ENCODE data around the gene EMP1. TPM values are rescaled to one million over a fixed set of nuclear protein-coding genes. Genes with fewer than 3 reads are reported as not detected.

The EMP1 gene
- total and polyA plus RNA-seq, 2 of the 13 experiments (the other 11 are each of a cell fraction or from before 2014, with no cell fraction given), result 0.13 to 0.61 TPM

DNA sequence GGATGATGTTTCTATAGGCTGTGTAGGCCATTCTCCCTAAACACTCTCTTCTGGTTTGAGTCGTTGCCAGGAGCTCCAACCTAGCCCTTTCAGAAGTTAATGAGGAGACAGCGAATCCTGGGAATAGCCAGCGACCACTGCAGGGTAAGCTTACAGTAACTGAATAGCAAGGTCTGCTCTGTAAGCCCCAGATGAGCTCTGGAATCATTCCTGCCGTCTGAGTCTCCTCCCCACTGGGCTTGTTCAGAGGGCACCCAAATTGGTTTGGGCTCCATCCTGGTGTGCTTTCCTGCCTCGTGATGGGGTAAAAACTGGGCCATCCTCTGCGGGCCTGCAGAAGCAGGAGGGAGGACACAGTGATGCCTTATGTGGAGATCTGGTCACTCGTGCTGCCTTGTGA is 43.3 kb upstream of the EMP1 start (continued):
- no peak for TF ChIP-seq ZNF589 (CRISPR knock-in tag; conservative IDR thresholded peaks at IDR 0.05)
- no peak for TF ChIP-seq ELF4 (CRISPR knock-in tag; IDR thresholded peaks at IDR 0.05; ENCODE audit: borderline replicate concordance)

DNA sequence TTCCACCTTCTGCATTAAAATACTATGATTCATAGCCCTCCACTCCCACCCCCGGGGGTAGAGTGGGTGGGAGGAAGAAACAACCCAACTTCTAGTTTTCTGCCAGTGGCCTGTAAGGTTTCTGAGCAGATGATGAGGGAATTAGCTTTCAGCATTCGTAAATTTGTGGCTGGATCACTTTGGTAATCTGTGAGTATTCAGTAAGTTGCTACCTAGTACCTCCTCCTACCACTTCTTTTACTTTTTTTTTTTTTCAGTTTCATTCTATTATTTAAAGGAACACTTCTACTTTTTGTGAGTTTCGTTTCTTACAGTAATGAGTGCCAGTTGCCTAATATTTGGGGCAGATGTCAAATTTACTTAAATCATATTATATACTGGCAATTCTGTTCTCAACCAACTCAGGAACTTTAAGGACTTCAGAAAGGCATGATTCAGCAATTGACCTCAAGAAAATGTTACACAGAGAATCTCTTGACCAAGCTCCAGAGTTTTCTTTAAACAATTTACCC is 42.4 kb upstream of the EMP1 start:
- no peak for DNase-seq (ENCODE audit: low spot score)
- POLR2A ChIA-PET, result no interaction called here
- no peaks in the 10 kb centered on the region for H3K36me3 ChIP-seq (replicated peaks in 1 of 2; ENCODE audit: control insufficient read depth in 1 of 2, insufficient read depth in 2 of 2, low read length in 2 of 2)
- 0% methylated on average over 3 of the region's 3 CpGs for WGBS (ENCODE audit: low lambda C conversion rate)
- no peak for FAIRE-seq
- no peak overlapping the region for H2AFZ ChIP-seq (ENCODE audit: low read length)
- no peaks in the 10 kb centered on the region for H4K20me1 ChIP-seq (ENCODE audit: insufficient read depth, low read length)
- in situ Hi-C loops (cut with HindIII; ENCODE audit: extremely low pct_ligation_motif_present, low pct_unique_long_range_greater_than_20kb) (no loop called here), intact Hi-C loops (cut with micrococcal nuclease; ENCODE audit: unreplicated experiment) (no loop called here)
- no peaks in the 10 kb centered on the region for H3K4me1 ChIP-seq (ENCODE audit: insufficient read depth, low read length)
- no peak overlapping the region for H3K9ac ChIP-seq (ENCODE audit: insufficient read depth, low read depth, low read length)
- H3K79me2 ChIP-seq (ENCODE audit: insufficient read depth, low read length), result no peaks in the 10 kb centered on the region
- peaks cover 0 to 7% of the 10 kb centered on the region in 2 experiments; a peak in 1 of 5 replicates for H3K27me3 ChIP-seq (ENCODE audit: control insufficient read depth in 1 of 2, insufficient read depth in 2 of 2, low read length in 2 of 2)
- CTCF ChIA-PET (ENCODE audit: low intra/inter-chr PET ratio, low total read pairs), result no interaction called here
- H3K9me3 ChIP-seq (ENCODE audit: low read length), result no peaks in the 10 kb centered on the region
- no peak overlapping the region for H3K4me2 ChIP-seq (ENCODE audit: low read depth, low read length)
- H3K27ac ChIP-seq (ENCODE audit: extremely low read length, insufficient read depth, low read length), result no peak overlapping the region
- BruUV-seq (replicated peaks), result no TSS peak
- ATAC-seq, result no peak
- TF ChIP-seq, protein P1, sequence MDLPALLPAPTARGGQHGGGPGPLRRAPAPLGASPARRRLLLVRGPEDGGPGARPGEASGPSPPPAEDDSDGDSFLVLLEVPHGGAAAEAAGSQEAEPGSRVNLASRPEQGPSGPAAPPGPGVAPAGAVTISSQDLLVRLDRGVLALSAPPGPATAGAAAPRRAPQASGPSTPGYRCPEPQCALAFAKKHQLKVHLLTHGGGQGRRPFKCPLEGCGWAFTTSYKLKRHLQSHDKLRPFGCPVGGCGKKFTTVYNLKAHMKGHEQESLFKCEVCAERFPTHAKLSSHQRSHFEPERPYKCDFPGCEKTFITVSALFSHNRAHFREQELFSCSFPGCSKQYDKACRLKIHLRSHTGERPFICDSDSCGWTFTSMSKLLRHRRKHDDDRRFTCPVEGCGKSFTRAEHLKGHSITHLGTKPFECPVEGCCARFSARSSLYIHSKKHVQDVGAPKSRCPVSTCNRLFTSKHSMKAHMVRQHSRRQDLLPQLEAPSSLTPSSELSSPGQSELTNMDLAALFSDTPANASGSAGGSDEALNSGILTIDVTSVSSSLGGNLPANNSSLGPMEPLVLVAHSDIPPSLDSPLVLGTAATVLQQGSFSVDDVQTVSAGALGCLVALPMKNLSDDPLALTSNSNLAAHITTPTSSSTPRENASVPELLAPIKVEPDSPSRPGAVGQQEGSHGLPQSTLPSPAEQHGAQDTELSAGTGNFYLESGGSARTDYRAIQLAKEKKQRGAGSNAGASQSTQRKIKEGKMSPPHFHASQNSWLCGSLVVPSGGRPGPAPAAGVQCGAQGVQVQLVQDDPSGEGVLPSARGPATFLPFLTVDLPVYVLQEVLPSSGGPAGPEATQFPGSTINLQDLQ (CRISPR knock-in tag; IDR thresholded peaks at IDR 0.05), result no peak
- no peak overlapping the region for H3K4me3 ChIP-seq (replicated peaks in 1 of 3; ENCODE audit: insufficient read depth in 1 of 3, low read depth in 2 of 3, low read length in 3 of 3)

DNA sequence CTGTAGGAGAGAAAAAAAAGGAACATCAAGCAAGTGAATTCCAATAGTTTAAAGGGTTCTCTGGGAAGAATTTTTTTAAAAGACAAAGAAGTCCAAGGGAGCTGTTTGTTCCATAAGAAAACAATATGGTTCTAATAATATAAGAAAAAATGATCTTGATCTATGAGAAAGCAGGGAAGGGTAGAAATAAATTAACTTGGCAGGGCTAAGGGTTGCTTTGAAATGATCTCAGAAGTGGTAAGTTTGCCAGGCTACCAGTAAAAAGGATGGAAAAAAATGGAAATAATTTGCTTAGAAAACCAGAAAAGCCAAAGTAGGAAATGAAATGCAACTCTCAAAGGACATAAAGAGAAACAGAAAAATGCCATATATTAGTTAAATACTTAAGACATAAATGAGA is 41.7 kb upstream of the EMP1 start:
- no peak overlapping the region for H3K4me2 ChIP-seq (ENCODE audit: low read depth, low read length)
- POLR2A ChIA-PET, result no interaction called here
- no peak for TF ChIP-seq ZNF24 (IDR thresholded peaks at IDR 0.05)
- TF ChIP-seq JARID2 (CRISPR knock-in tag; IDR thresholded peaks at IDR 0.05; ENCODE audit: insufficient replicate concordance), result no peak
- no peak for TF ChIP-seq YY1 (IDR thresholded peaks at IDR 0.05; ENCODE audit: insufficient read depth, insufficient replicate concordance, low read depth, low read length)
- no peak for TF ChIP-seq ZNF430 (CRISPR knock-in tag; IDR thresholded peaks at IDR 0.05)
- TF ChIP-seq, protein P2, sequence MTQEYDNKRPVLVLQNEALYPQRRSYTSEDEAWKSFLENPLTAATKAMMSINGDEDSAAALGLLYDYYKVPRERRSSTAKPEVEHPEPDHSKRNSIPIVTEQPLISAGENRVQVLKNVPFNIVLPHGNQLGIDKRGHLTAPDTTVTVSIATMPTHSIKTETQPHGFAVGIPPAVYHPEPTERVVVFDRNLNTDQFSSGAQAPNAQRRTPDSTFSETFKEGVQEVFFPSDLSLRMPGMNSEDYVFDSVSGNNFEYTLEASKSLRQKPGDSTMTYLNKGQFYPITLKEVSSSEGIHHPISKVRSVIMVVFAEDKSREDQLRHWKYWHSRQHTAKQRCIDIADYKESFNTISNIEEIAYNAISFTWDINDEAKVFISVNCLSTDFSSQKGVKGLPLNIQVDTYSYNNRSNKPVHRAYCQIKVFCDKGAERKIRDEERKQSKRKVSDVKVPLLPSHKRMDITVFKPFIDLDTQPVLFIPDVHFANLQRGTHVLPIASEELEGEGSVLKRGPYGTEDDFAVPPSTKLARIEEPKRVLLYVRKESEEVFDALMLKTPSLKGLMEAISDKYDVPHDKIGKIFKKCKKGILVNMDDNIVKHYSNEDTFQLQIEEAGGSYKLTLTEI (CRISPR knock-in tag; conservative IDR thresholded peaks at IDR 0.05), result no peak
- TF ChIP-seq ZNF232 (CRISPR knock-in tag; IDR thresholded peaks at IDR 0.05; ENCODE audit: borderline replicate concordance), result no peak
- TF ChIP-seq PCBP1 (IDR thresholded peaks at IDR 0.05; ENCODE audit: borderline replicate concordance, low read depth, low read length), result no peak
- no peak for TF ChIP-seq HNF4G (IDR thresholded peaks at IDR 0.05; ENCODE audit: borderline replicate concordance, low read depth, low read length)
- no peak for TF ChIP-seq HNF4G (CRISPR knock-in tag; IDR thresholded peaks at IDR 0.05; ENCODE audit: borderline replicate concordance, low read depth)

More for the DNA sequence above, 41.7 kb upstream of the EMP1 start:
- CTCF ChIA-PET (ENCODE audit: low intra/inter-chr PET ratio, low total read pairs), result no interaction called here
- Histone ChIP-seq H3K27me3 (ENCODE audit: control insufficient read depth in 1 of 2, insufficient read depth in 2 of 2, low read length in 2 of 2) (peaks cover 0 to under 1% of the 10 kb centered on the region in 2 experiments; a peak in 1 of 5 replicates), H3K27ac (ENCODE audit: extremely low read length, insufficient read depth, low read length) (no peak overlapping the region), H3K36me3 (replicated peaks in 1 of 2; ENCODE audit: control insufficient read depth in 1 of 2, insufficient read depth in 2 of 2, low read length in 2 of 2) (no peaks in the 10 kb centered on the region), H3K79me2 (ENCODE audit: insufficient read depth, low read length) (no peaks in the 10 kb centered on the region), H3K9ac (ENCODE audit: insufficient read depth, low read depth, low read length) (no peak overlapping the region), H4K20me1 (ENCODE audit: insufficient read depth, low read length) (no peaks in the 10 kb centered on the region), H3K4me1 (ENCODE audit: insufficient read depth, low read length) (no peaks in the 10 kb centered on the region), H2AFZ (ENCODE audit: low read length) (no peak overlapping the region), H3K4me3 (replicated peaks in 1 of 3; ENCODE audit: insufficient read depth in 1 of 3, low read depth in 2 of 3, low read length in 3 of 3) (no peak overlapping the region), H3K9me3 (ENCODE audit: low read length) (no peaks in the 10 kb centered on the region)
- no TSS peak for BruUV-seq (replicated peaks)
- DNase-seq (ENCODE audit: low spot score) (no peak), FAIRE-seq (no peak), ATAC-seq (no peak)
- in situ Hi-C loops (cut with HindIII; ENCODE audit: extremely low pct_ligation_motif_present, low pct_unique_long_range_greater_than_20kb) (no loop called here), intact Hi-C loops (cut with micrococcal nuclease; ENCODE audit: unreplicated experiment) (no loop called here)

Data from HepG2 (cell line).